Spinal cord (tissue), 10 donors: Measurements from ENCODE around the gene PTEN. TPM values are rescaled to one million over a fixed set of nuclear protein-coding genes. Genes with fewer than 3 reads are reported as not detected.
A peak's percentile ranks its signal among the peaks of the same experiment; 100 is the strongest.

Experiments
- DNase-seq, 6 donors: peaks; one replicate each; pipeline versions ENCODE4 v3.0.0 to v3.0.0-alpha.2; 2013 to 2015; ENCODE audit warnings: low spot score in 6 of 6, low read depth in 4 of 6
- H3K27ac ChIP-seq: one replicate; pipeline ENCODE4 v1.5.1; 2013; ENCODE audit warnings: low read depth, low read length, control low read depth
- H3K27me3 ChIP-seq: one replicate; pipeline ENCODE4 v1.6.1; 2013; ENCODE audit warnings: low read length; ENCODE audit not compliant: control insufficient read depth, insufficient read depth
- H3K36me3 ChIP-seq: one replicate; pipeline ENCODE4 v1.6.1; 2013; ENCODE audit warnings: low read length; ENCODE audit not compliant: control insufficient read depth, insufficient read depth
- H3K4me1 ChIP-seq: one replicate; pipeline ENCODE4 v1.6.1; 2013; ENCODE audit warnings: low read length; ENCODE audit not compliant: control insufficient read depth, insufficient read depth
- H3K4me3 ChIP-seq: one replicate; pipeline ENCODE4 v1.5.1; 2013; ENCODE audit warnings: low read depth, low read length, control low read depth
- H3K9me3 ChIP-seq: one replicate; pipeline ENCODE4 v1.6.1; 2013; ENCODE audit warnings: low read length; ENCODE audit not compliant: control insufficient read depth, insufficient read depth
- WGBS: methylation state at CpG from one replicate; pipeline ENCODE4 v1.1.5; 2013; ENCODE audit warnings: missing lambda C conversion rate; ENCODE audit not compliant: insufficient coverage; 5-methylcytosine and 5-hydroxymethylcytosine counted together
- polyA plus RNA-seq, 2 donors: library from polyadenylated mRNA; unstranded; fragments of 120-200 nt; gene quantifications; one replicate each; pipeline ENCODE4 v1.2.1, GENCODE V29; 2013; ENCODE audit not compliant: insufficient read length in 2 of 2
- total RNA-seq, 2 donors: library from RNA; depleted of rRNA in 1 of 2; stranded (reverse); fragments of 120-200 nt in 1 of 2; fragments of >200 nt in 1 of 2; gene quantifications; one replicate each; pipeline versions ENCODE4 v1.2.3 to v1.2.4, GENCODE V29; 2013 to 2014
- donor health status: healthy.

The PTEN gene
- total and polyA plus RNA-seq, 4 donors: 64.4 to 217 (median 127) TPM

GRCh38 chr10:87978166-87978565, 114.7 kb downstream of the PTEN start:
- H3K27ac ChIP-seq: peak overlapping the region; percentile 34
- WGBS: no CpG with 5 or more reads among the region's 2 CpGs
- no peaks in the 10 kb centered on the region for H3K36me3 ChIP-seq
- no peak overlapping the region for H3K4me3 ChIP-seq
- H3K9me3 ChIP-seq: no peaks in the 10 kb centered on the region
- DNase-seq: no peak
- no peaks in the 10 kb centered on the region for H3K27me3 ChIP-seq
- H3K4me1 ChIP-seq: no peaks in the 10 kb centered on the region

DNA sequence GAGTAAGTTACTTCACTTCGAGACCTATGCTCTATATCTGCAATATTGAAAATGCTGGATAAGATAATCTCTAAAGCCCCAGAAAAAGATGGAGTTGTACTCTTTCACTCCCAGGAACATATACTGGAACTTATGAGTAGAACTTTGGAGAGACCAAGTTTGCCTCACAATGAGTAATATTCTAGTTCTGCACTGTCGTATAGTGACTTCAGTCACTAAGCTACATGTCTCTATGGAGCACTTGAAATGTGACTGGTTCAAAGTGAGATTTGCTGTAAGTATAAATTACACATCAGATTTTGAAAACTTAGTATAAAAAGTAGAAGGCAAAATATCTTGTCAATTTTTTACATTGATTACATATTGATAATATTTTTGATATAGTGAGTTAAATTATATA, 116.4 kb downstream of the PTEN start:
- H3K27me3 ChIP-seq: no peaks in the 10 kb centered on the region
- WGBS: no CpG with 5 or more reads among the region's 2 CpGs
- no peaks in the 10 kb centered on the region for H3K36me3 ChIP-seq
- H3K27ac ChIP-seq: no peak overlapping the region
- H3K4me1 ChIP-seq: no peaks in the 10 kb centered on the region
- H3K4me3 ChIP-seq: no peak overlapping the region
- H3K9me3 ChIP-seq: no peaks in the 10 kb centered on the region
- no peak for DNase-seq

DNA sequence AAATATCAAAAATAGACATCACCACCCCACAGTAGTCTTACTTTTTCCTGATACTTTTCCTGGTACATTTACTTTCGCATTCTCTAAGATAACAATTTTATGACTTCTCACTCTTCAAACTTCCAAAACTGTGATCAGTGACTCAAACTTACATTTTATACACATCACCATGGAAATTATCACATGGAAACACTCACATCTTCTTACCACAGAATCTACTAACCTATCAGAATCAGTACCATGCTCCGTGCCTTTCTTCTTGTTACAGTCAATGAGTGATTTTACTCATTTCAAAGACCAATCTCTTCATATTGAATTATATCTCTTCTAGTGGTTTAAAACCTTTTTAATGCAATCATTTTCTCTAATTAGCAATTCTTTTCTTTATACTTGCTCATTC, 120.3 kb downstream of the PTEN start:
- Histone ChIP-seq H3K36me3 (no peaks in the 10 kb centered on the region), H3K9me3 (no peaks in the 10 kb centered on the region), H3K27me3 (no peaks in the 10 kb centered on the region), H3K4me3 (no peak overlapping the region), H3K27ac (no peak overlapping the region), H3K4me1 (no peaks in the 10 kb centered on the region)
- no peak for DNase-seq
- 89% methylated on average over 1 of the region's 2 CpGs for WGBS

DNA sequence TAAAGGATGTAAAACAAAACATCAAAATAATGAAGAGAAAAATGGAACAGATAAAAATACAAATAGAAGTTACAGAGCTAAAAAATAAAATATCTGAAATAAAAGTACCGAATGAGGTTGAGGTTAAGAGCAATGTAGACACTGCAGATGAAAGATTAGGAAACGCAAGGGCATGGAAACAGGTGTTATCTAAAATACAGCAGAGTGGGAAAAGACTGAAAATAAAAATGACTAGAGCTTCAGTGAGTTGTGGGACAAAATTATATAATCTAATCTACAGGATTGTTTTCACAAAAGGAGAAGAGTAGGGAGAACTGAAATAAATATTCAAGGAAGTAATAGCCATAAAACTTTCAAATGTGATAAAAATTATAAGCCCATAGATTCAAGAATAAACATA, 123.8 kb downstream of the PTEN start:
- H3K27me3 ChIP-seq: no peaks in the 10 kb centered on the region
- DNase-seq: no peak
- no CpG with 5 or more reads among the region's 2 CpGs for WGBS
- no peak overlapping the region for H3K27ac ChIP-seq
- H3K36me3 ChIP-seq: no peaks in the 10 kb centered on the region
- no peaks in the 10 kb centered on the region for H3K4me1 ChIP-seq
- no peak overlapping the region for H3K4me3 ChIP-seq
- H3K9me3 ChIP-seq: no peaks in the 10 kb centered on the region

GRCh38 chr10:87991946-87992345, 128.5 kb downstream of the PTEN start:
- no peak for DNase-seq
- WGBS: 93% methylated on average over 3 of the region's 5 CpGs
- no peak overlapping the region for H3K4me3 ChIP-seq
- H3K4me1 ChIP-seq: no peaks in the 10 kb centered on the region
- H3K27me3 ChIP-seq: no peaks in the 10 kb centered on the region
- no peaks in the 10 kb centered on the region for H3K36me3 ChIP-seq
- no peak overlapping the region for H3K27ac ChIP-seq
- no peaks in the 10 kb centered on the region for H3K9me3 ChIP-seq

GRCh38 chr10:88004451-88004850, 141.0 kb downstream of the PTEN start:
- Histone ChIP-seq H3K4me3 (no peak overlapping the region), H3K27ac (no peak overlapping the region), H3K36me3 (no peaks in the 10 kb centered on the region), H3K4me1 (no peaks in the 10 kb centered on the region), H3K9me3 (no peaks in the 10 kb centered on the region), H3K27me3 (no peaks in the 10 kb centered on the region)
- DNase-seq: no peak
- 100% methylated on average over 1 of the region's 1 CpG for WGBS

DNA sequence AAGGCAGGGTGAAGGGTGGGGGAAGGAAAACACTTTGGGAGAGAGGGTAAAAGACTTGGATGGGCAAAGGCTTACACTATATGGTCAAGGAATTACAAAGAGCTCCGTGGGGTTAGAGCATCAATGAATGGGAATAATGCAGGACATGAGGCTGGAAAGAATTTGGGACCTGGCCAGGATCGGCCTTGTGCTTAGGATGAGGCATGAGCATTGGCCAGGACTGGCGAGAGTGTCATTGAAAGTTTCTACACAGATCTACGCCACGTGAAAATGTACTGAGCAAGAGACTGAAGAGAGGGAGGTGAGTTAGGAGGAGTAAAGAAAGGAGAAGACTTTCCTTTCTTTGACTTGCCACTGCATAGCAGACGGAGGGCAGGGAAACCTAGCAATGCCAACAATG, 142.8 kb downstream of the PTEN start:
- no peaks in the 10 kb centered on the region for H3K27me3 ChIP-seq
- H3K9me3 ChIP-seq: no peaks in the 10 kb centered on the region
- H3K27ac ChIP-seq: no peak overlapping the region
- WGBS: 96% methylated on average over 6 of the region's 6 CpGs
- no peaks in the 10 kb centered on the region for H3K36me3 ChIP-seq
- H3K4me1 ChIP-seq: no peaks in the 10 kb centered on the region
- H3K4me3 ChIP-seq: no peak overlapping the region
- no peak for DNase-seq

DNA sequence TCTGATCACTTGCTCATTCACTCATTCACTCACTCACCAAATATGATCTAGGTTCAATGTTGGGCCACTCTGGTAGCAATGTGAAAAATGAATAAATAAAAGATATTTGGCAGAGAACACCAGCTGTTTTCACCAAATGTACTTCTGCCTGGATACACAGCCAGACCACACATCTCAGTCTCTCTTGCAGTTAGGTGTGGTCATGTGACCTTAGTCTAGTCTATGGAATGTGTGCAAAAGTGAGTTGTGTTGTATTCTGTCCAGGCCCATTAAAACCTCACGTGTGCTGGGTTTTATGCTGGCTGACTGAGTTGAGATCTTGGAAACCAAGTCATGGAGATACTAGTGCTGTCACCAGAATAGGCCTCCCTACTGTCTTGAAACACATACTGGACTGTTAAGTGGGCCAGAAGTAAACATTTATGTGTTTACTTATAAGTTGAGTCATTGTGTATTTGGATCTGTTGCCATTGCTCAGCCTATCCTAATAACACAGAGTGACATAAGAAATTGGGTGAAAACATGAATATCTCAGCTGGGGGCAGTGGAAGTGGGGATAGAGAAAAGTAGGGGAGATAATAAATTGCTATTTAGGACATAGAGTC, 145.5 kb downstream of the PTEN start:
- Histone ChIP-seq H3K4me3 (no peak overlapping the region), H3K9me3 (no peaks in the 10 kb centered on the region), H3K36me3 (no peaks in the 10 kb centered on the region), H3K27ac (no peak overlapping the region), H3K27me3 (no peaks in the 10 kb centered on the region), H3K4me1 (no peaks in the 10 kb centered on the region)
- no peak for DNase-seq
- no CpG with 5 or more reads among the region's 1 CpG for WGBS

DNA sequence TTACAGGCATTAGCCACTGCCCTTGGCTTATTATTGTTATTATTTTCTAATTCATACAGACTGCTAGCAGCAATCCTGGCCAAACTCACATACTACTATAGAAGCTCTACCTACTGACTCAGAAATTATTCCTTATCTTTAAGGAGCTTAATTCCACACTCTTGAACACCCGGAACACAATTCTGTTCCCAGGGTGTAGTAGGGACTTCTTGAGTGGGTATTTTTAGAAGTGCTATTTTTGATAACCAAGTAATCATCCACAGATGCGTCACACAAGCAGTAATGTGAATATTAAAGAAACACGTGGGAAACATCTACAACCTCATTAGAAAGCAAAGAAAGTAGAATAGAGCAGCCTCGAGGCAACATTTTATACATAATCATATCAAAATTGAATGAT, 149.2 kb downstream of the PTEN start:
- peak in 2 of 6 donors; percentile 1 to 31 for DNase-seq
- Histone ChIP-seq H3K36me3 (no peaks in the 10 kb centered on the region), H3K4me1 (no peaks in the 10 kb centered on the region), H3K27ac (no peak overlapping the region), H3K27me3 (no peaks in the 10 kb centered on the region), H3K9me3 (no peaks in the 10 kb centered on the region), H3K4me3 (no peak overlapping the region)
- no CpG with 5 or more reads among the region's 4 CpGs for WGBS

- no peak overlapping the region for H3K4me3 ChIP-seq
- no peak overlapping the region for H3K27ac ChIP-seq
- no peaks in the 10 kb centered on the region for H3K9me3 ChIP-seq
- no peaks in the 10 kb centered on the region for H3K36me3 ChIP-seq
- H3K27me3 ChIP-seq: no peaks in the 10 kb centered on the region
- WGBS: no CpG with 5 or more reads among the region's 1 CpG
- no peak for DNase-seq
- no peaks in the 10 kb centered on the region for H3K4me1 ChIP-seq
Observed at GRCh38 chr10:88017781-88018180, 154.4 kb downstream of the PTEN start.
